ENCODE results near the gene TECTA. TPM values are rescaled to one million over a fixed set of nuclear protein-coding genes. Genes with fewer than 3 reads are reported as not detected.

Gene TECTA
- total and polyA plus RNA-seq, 9 donors, result 0.53 to 1.3 (median 0.97) TPM

- WGBS, 3 donors, result 37 to 55% (median 48%) methylated on average over 2 of the region's 2 CpGs
- TF ChIP-seq EP300 (IDR thresholded peaks at IDR 0.05), result no peak
- no peak for TF ChIP-seq POLR2A (IDR thresholded peaks at IDR 0.05)
- no peak for TF ChIP-seq CTCF (IDR thresholded peaks at IDR 0.05)
- peak overlapping the region in 1 of 2 donors; percentile 61 for H3K27ac ChIP-seq
These were observed 29.8 kb upstream of the TECTA start for GRCh38 chr11:121070951-121071845.

DNA sequence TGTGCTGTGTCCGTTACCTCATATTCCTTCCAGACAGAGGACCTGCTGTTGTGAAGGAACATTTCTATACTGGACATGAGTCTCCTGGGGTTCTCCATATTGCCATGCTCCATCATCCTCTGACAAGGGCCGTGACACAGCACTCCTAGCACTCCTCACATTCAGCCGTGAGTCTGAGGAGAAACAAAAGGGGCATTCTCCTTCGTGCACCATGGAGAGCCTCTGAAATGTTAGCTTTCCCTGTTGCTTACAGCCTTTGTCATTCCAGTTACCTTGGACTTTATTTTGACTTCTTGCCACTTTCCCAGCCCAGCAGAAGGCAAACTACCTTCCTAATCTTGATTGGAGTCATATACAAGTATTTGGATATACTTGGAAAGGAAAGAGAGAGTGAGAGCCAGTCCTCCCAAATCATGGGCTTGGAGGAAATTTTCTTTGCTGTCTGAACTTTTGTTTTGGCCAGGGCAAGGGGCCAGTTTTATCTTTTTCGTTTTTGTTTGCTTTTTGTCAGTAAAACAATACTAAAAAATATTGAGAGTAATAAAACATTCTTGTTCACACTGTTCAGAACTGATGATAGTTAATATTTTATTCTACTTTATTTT is 29.1 kb upstream of the TECTA start:
- no peak for TF ChIP-seq EP300 (IDR thresholded peaks at IDR 0.05)
- no peak for TF ChIP-seq CTCF (IDR thresholded peaks at IDR 0.05)
- no peak for TF ChIP-seq POLR2A (IDR thresholded peaks at IDR 0.05)
- WGBS, 3 donors, result 11 to 13% (median 11%) methylated on average over 5 of the region's 5 CpGs
- Histone ChIP-seq H3K27me3 (no peaks in the 10 kb centered on the region), H3K27ac (peak overlapping the region in 1 of 2 donors; percentile 61), H3K4me1 (ENCODE audit: insufficient read depth) (peaks cover 5% of the 10 kb centered on the region), H3K4me3 (no peak overlapping the region), H3K36me3 (no peaks in the 10 kb centered on the region), H3K9me3 (no peaks in the 10 kb centered on the region)
- DNase-seq, result no peak
- intact Hi-C loops (cut with DNase I), result no loop called here

More at GRCh38 chr11:121070951-121071845, 29.8 kb upstream of the TECTA start:
- no peak overlapping the region for H3K4me3 ChIP-seq
- H3K4me1 ChIP-seq (ENCODE audit: insufficient read depth), result peaks cover 5% of the 10 kb centered on the region
- H3K9me3 ChIP-seq, result no peaks in the 10 kb centered on the region
- no peaks in the 10 kb centered on the region for H3K36me3 ChIP-seq
- intact Hi-C loops (cut with DNase I), result no loop called here
- DNase-seq, result no peak
- no peaks in the 10 kb centered on the region for H3K27me3 ChIP-seq

GRCh38 chr11:121081321-121081720 is 19.7 kb upstream of the TECTA start:
- H3K36me3 ChIP-seq, result no peaks in the 10 kb centered on the region
- DNase-seq, result no peak
- H3K9me3 ChIP-seq, result no peaks in the 10 kb centered on the region
- TF ChIP-seq CTCF (IDR thresholded peaks at IDR 0.05), result no peak
- no peak for TF ChIP-seq EP300 (IDR thresholded peaks at IDR 0.05)
- no peak for TF ChIP-seq POLR2A (IDR thresholded peaks at IDR 0.05)
- no peaks in the 10 kb centered on the region for H3K4me1 ChIP-seq (ENCODE audit: insufficient read depth)
- WGBS, 3 donors, result 96 to 100% (median 99%) methylated on average over 3 of the region's 3 CpGs
- intact Hi-C loops (cut with DNase I), result no loop called here
- H3K4me3 ChIP-seq, result no peak overlapping the region
- H3K27ac ChIP-seq, result no peak overlapping the region
- no peaks in the 10 kb centered on the region for H3K27me3 ChIP-seq

- no peaks in the 10 kb centered on the region for H3K36me3 ChIP-seq
- 90 to 96% (median 92%) methylated on average over 1 of the region's 1 CpG for WGBS, 3 donors
- H3K4me1 ChIP-seq (ENCODE audit: insufficient read depth), result peaks cover 3% of the 10 kb centered on the region
- no peaks in the 10 kb centered on the region for H3K9me3 ChIP-seq
- no peaks in the 10 kb centered on the region for H3K27me3 ChIP-seq
- no peak for DNase-seq
- intact Hi-C loops (cut with DNase I), result no loop called here
- no peak overlapping the region for H3K4me3 ChIP-seq
- no peak overlapping the region for H3K27ac ChIP-seq
- TF ChIP-seq EP300 (IDR thresholded peaks at IDR 0.05), result no peak
- TF ChIP-seq CTCF (IDR thresholded peaks at IDR 0.05), result no peak
- no peak for TF ChIP-seq POLR2A (IDR thresholded peaks at IDR 0.05)
These were observed 18.8 kb upstream of the TECTA start for GRCh38 chr11:121082219-121082618.
